ENCODE data around the gene C2CD2L.
"Not testable (repeated sequence)": the region's sequence is repeated elsewhere in the genome, so short reads cannot be mapped to it uniquely, and the experiment has no call there.

C2CD2L gene

DNA sequence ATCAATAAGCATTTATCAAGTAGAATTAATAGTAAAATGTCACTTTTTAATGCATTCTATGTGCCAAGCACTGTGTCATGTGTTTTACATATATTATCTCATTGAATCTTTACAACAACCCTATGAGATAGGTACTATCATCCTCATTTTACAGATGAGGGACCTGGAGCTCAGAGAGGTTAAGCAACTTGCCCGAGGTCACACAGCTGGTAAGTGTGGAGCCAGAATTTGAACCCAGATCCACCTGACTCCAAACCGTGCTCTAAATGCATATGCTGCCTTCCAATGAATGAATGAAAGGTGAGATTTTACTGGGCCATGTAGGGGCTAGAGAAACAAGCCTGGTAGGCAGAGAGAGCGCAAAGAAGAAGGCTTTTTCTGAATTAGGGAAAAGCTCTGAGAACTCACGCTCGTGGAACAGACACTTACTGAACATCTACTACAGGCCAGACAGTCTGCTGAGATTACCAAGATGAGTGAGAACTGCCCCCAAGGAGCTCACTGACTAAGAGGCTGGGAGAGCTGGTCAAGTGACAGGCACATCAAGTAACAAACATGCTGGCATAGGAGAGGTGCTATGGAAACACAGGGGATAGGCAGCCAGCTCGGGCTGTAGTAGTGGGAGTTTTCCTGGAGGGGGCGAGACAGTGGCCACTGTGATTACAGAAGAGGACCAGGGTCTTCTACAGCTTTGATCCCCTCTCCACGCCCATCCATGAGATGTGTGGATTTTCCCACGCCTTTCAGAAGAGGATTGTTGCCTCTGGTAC is 46.1 kb downstream of the C2CD2L start:
- DNase-seq, result no peak

DNA sequence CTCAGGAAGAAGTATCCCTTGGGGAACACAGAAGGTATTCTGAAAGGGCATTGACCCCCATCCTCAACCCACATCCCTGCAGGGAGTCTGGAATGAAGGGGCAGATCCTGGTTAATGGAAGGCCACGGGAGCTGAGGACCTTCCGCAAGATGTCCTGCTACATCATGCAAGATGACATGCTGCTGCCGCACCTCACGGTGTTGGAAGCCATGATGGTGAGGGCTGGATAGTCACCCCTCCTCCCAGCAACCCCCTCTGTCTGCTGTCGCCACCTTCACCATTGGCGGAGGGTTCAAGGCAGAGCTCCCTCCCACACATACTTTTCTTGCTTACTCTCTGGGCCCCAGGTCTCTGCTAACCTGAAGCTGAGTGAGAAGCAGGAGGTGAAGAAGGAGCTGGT is 47.0 kb downstream of the C2CD2L start:
- DNase-seq, result no peak

DNA sequence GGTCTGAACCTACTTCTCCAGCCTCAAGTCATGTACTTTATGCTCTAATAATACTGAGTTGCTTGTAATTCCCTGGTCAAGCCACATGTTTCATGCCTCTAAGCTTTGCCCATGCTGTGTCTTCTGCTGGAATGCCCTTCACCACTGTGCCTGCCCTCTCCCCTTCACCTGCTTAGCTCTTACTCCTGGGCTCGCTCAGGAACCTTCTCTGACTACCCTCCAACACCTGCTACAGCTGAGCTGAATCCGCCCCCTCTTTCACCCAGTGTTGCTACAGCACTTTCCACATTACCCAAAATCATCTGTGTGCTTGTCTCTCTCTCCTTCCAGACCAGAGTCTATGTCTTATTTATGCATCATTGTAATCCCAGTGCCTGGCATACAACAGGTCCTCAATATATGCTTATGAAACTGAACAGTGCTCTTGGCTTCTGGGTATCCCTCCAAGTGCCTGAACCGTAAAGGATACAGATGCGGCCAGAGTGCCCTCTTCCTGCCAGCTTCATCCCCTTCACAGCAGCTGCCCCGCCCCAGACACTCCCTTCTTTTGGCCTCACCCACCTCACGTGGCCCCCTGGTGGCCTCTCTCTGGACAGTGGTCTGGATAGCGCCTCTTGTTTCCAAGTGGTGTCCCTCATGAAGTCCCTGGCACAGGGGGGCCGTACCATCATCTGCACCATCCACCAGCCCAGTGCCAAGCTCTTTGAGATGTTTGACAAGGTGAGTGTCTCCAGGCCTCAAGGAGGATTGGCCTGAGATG is 48.8 kb downstream of the C2CD2L start:
- DNase-seq, result no peak

DNA sequence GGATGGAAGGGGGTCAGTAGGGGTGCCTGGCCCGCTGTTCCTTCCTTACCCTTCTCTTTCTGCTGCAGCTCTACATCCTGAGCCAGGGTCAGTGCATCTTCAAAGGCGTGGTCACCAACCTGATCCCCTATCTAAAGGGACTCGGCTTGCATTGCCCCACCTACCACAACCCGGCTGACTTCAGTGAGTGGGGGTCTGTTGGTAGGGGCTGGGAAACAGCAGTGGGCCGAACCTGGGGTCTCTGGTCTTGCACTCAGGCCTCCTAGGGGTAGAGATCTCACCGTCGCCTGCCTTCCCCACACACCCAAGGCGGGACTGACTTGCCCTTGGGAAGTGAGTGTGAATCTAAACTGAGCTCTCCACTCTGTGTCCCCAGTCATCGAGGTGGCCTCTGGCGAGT is 49.4 kb downstream of the C2CD2L start:
- no peak for DNase-seq

DNA sequence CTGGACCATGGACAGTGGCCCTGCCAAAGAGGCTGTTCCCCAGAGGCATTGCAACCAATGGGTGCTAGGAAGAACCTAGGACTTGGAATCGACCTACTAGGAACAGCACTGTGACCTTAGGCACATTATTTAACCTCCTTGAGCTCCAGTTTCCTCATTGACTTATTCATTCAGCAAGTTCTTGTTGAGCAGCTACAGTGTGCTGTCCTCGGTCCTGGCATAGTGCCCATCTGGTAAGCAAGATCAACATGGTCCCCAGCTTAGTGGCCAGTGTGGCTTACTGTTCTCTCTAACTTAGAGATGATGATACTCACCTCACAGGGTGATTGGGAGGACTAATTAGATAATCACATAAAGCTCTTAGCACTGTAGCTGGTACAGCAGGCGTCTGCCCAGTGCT is 49.9 kb downstream of the C2CD2L start:
- no peak for DNase-seq

DNA sequence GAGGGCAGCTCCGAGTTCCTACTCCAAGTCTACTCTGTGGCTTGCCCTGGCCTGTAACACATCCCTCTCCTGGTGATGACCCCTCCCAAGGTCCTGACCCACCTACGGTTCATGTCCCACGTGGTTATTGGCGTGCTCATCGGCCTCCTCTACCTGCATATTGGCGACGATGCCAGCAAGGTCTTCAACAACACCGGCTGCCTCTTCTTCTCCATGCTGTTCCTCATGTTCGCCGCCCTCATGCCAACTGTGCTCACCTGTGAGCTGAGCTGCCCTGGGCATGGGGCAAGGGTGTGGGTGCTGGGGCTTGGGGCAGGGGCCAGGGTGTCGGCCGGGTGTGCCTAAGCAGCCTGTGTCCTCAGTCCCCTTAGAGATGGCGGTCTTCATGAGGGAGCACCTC is 51.3 kb downstream of the C2CD2L start:
- DNase-seq, result no peak

DNA sequence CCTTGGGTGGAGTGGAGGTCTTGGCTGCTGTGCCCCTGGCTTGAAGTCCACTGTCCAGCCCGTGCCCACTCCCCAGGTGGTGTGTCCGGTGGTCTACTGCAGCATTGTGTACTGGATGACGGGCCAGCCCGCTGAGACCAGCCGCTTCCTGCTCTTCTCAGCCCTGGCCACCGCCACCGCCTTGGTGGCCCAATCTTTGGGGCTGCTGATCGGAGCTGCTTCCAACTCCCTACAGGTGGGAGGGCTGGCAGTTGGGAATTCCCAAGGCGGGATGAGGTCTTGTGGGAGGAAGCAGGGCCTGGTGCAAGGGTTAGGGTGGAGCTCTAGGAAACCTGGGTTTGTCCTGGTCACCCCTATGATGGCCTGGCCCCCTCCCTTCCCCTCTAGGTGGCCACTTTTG is 53.0 kb downstream of the C2CD2L start:
- DNase-seq, result no peak

DNA sequence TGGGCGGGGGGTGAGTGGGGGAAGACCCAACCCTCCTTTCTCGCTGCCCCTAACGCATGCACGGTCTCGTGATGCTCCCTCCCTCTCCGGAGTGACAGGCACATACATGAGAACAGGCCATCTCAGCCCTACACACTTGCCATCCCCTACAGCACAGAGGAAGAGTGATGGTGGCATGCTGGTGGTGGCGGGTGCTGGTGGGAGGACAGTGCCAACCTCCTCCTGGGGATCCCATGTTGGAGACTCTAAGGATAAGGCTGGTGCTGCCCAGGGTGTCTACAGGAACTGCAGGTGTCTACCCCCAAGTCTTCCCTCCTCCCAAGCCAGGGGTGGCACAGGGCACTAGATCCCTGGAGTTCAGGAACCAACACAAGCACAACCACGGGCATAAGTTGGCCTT is 54.7 kb downstream of the C2CD2L start:
- DNase-seq, result no peak

DNA sequence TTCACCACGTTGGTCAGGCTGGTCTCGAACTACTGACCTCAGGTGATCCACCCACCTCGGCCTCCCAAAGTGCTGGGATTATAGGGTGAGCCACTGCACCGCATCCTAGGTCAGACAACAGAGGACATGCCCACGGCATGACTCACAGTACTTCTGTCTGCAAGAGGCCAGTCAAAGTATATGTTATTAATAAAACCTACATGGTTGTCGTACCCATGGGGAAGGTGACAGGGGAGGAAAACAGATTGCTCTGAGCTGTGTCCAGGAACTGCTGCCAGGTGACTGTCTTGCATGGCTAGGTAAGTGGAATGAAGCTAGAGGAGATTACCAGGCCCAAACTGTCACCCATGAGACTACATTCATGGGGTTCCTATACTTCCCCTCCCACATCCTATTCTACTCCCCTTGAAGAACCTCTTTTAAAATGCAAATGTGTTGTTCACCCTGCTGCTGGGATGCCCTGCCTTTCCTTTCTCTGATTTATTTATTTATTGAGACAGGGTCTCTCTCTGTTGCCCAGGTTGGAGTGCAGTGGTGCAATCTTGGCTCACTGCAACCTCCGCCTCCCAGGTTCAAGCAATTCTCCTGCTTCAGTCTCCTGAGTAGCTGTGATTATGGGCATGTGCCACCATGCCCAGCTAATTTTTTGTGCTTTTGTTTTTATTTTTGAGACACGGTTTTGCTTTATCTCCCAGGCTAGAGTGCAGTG is 59.4 kb downstream of the C2CD2L start:
- DNase-seq, result no peak

DNA sequence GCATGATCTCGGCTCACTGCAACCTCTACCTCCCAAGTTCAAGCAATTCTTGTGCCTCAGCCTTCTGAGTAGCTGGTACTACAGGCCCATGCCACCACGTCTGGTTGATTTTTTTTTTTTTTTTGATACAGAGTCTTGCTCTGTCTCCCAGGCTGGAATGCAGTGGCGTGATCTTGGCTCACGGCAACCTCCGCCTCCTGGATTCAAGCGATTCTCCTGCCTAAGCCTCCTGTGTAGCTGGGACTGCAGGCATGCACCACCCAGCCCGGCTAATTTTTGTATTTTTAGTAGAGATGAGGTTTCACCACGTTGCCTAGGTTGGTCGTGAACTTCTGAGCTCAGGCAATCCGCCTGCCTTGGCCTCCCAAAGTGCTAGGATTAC is 59.9 kb downstream of the C2CD2L start:
- not testable (repeated sequence) for DNase-seq

DNA sequence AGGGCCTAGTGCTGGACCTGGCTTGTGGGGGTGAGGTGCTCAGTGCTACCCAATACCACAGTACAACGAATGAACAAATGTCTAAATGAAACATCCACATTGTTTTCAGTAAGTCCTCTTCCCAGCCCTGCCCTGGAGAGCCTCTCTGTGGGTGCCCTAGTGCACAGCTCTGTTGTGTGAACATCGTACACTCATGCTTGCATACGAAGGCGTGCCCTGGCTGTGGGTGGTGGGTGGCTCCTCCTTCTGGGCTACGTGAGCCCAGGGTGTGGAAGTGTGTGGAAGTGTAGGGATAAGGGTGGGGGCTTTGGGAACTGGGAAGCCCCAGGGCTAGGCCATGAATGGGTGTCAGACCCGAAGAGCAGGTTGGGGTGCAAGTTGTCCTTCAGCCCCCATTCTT is 60.8 kb downstream of the C2CD2L start:
- no peak for DNase-seq

All from SIG-M5 (cell line).